HG03558 (cell line): Measurements from ENCODE around the gene ASB6.

Source experiments
- ATAC-seq: cut with Tn5 transposase; IDR thresholded peaks from one replicate; pipeline ENCODE4 v1.9.1; 2021; ENCODE audit warnings: moderate number of reproducible peaks; ENCODE audit not compliant: unreplicated experiment; ENCODE audit errors: extremely low read depth

Gene ASB6

DNA sequence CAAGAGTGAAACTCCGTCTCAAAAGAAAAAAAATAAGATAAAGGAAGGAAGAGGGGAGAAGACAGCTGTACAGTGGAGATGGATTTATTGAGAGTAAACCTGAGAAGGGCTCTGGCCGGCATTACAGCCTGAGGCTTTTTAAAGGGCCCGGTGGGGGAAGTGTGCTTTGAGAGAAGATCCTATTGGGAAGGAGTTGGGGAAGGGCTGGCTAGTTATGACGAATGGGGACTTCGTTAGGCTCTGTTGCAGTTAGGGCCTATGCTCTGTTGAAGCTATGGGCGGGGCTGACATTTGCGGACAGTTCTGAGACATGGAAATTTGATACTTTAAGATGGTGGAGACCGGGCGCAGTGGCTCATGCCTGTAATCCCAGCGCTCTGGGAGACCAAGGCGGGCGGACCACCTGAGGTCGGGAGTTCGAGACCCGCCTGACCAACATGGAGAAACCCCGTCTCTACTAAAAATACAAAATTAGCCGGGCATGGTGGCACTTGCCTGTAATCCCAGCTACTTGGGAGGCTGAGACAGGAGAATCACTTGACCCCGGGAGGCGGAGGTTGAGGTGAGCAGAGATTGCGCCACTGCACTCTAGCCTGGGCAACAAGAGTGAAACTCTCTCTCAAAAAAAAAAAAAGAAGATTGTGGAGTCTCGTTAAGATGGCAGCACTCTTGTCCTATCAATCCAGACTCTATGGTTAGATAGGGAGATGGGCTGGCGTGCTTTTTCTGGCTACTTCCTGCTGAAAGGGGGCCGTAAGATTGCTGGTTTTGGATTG lies 54.3 kb downstream of the ASB6 start:
- ATAC-seq, result no peak

DNA sequence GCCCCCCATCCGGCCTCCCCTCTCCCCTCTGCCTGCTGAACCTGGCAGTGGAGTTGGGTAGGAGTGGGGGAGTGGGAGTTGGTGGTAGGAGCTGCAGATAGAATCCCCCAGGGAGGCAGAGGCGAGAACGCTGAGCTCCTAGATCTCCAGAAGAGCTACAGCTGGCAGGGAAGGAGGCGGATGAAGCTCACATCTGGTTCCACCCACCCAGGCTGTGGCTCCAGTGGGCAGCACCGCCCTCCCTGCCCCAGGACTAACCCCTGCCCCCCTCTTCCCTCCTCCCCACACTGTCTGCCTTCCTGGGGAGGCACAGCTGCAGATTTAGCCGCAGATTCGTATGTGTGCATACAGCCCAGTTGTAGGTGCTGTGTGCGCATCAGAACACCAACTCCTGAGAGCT lies 55.3 kb downstream of the ASB6 start:
- no peak for ATAC-seq

GRCh38 chr9:129586245-129586644 lies 55.7 kb downstream of the ASB6 start:
- no peak for ATAC-seq

DNA sequence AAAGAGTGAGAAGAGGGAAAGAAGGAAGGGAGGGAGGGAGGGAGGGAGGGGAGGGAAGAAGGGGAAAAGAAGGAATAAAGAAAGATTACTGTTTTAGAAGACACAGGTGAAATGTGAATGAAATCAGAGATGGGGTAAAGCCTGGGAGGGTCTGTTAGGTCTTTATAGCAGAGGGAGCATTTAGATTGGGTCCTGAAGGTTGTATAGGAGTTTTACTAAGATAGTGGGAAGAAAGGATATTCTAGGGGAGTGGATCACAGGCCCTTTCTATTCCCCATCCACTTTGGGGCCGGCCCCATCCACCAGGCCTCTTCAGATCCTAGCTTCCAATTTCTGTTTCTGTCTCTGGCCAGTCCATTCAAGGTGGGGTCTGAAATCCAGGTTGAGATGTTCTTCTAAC lies 56.6 kb downstream of the ASB6 start:
- no peak for ATAC-seq
